OCI-LY1 (cell line): Measurements from ENCODE around the gene B9D2.

Experiments
- EZH2 ChIP-seq: fragments of 200-600 bp; sonication (generic), shearing (Covaris generic); IDR thresholded peaks from 2 replicates; pipeline ENCODE4 v1.8.0; 2017; ENCODE audit warnings: borderline replicate concordance, mixed run types, mild to moderate bottlenecking, antibody characterized with exemption, low read length, moderate library complexity, mixed read lengths
- TF ChIP-seq, protein P1 (sequence below): fragments of 200-600 bp; sonication (generic), shearing (Covaris generic); IDR thresholded peaks from 2 replicates; pipeline ENCODE4 v1.5.1; 2017; ENCODE audit warnings: mild to moderate bottlenecking, antibody characterized with exemption, low read length, moderate library complexity, mixed read lengths

DNA sequence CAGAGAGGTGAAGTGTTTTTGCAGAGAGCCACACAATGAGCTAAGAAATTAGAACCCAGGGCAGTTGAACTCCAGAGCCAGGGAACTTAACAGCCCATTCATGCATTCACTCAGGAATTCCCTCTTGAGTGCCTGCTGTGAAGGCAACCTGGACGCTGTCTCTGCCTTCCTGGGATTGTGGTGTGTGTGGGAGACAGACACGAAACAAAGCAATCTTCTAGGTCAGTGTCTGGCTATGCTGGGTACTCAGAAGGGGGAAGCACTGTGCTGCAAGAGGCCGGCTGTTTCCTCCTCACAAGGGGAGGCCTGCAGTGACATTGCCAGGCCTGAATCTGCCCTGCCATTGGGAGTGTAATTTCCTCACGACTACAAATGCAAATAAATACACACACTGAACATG, 43.3 kb upstream of the B9D2 start:
- TF ChIP-seq, protein P1, sequence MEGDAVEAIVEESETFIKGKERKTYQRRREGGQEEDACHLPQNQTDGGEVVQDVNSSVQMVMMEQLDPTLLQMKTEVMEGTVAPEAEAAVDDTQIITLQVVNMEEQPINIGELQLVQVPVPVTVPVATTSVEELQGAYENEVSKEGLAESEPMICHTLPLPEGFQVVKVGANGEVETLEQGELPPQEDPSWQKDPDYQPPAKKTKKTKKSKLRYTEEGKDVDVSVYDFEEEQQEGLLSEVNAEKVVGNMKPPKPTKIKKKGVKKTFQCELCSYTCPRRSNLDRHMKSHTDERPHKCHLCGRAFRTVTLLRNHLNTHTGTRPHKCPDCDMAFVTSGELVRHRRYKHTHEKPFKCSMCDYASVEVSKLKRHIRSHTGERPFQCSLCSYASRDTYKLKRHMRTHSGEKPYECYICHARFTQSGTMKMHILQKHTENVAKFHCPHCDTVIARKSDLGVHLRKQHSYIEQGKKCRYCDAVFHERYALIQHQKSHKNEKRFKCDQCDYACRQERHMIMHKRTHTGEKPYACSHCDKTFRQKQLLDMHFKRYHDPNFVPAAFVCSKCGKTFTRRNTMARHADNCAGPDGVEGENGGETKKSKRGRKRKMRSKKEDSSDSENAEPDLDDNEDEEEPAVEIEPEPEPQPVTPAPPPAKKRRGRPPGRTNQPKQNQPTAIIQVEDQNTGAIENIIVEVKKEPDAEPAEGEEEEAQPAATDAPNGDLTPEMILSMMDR = no peak
- TF ChIP-seq EZH2 = no peak
